ENCODE measurements around the gene SIGLEC1.

DNA sequence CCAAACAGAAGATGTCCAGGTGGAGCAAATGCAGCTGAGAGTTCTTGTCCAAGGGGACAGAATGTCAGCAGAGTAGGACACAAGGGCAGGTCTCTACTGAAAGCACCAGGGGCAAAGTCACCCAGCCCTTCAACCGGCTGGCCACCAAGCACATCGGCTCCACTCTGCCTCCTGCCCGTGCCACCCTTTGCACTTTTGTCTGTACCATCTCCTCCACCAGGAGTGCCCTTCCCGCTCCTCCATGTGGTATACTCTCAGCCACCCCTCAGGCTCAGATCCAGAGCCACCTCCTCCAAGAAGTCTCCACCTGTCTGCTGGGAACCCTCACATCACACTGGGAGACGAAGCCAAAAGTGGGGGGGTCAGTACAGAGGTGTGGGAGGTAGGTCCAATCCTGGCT, 16.0 kb upstream of the SIGLEC1 start:
- TF ChIP-seq POLR2AphosphoS5 (IDR thresholded peaks at IDR 0.05; ENCODE audit: insufficient read depth, low read depth, low read length) = no peak
- TF ChIP-seq POLR2A (IDR thresholded peaks at IDR 0.05; ENCODE audit: low read depth, low read length) = no peak
- TF ChIP-seq EZH2 (IDR thresholded peaks at IDR 0.05; ENCODE audit: borderline replicate concordance, low read depth, low read length, severe bottlenecking) = no peak
- TF ChIP-seq CTCF (IDR thresholded peaks at IDR 0.05; ENCODE audit: extremely low read depth in 1 of 2, insufficient read depth in 1 of 2, low read depth in 1 of 2, low read length in 2 of 2) = no peak
- TF ChIP-seq MAX (IDR thresholded peaks at IDR 0.05; ENCODE audit: insufficient read depth, insufficient read length) = no peak
- no peak for TF ChIP-seq MYC (IDR thresholded peaks at IDR 0.05; ENCODE audit: low read depth, low read length)
- TF ChIP-seq JUN (IDR thresholded peaks at IDR 0.05; ENCODE audit: borderline replicate concordance, insufficient read depth, insufficient read length, low read depth) = no peak
